ENCODE measurements around the gene USP6NL.

- TF ChIP-seq EZH2 (IDR thresholded peaks at IDR 0.05; ENCODE audit: borderline replicate concordance, low read length) (no peak), CTCF (conservative IDR thresholded peaks at IDR 0.05 in 1 of 2, IDR thresholded peaks at IDR 0.05 in 1 of 2; ENCODE audit: extremely low read depth in 1 of 2, insufficient read depth in 1 of 2, low read depth in 1 of 2, low read length in 2 of 2) (no peak)
These were observed 181.9 kb downstream of the USP6NL start for GRCh38 chr10:11429439-11430052.
